Stomach smooth muscle (tissue), 2 donors: ENCODE data around the gene TMEM176B.
"Not testable (repeated sequence)": the region's sequence is repeated elsewhere in the genome, so short reads cannot be mapped to it uniquely, and the experiment has no call there.

Source experiments
- H3K27ac ChIP-seq: one replicate; pipeline ENCODE4 v1.7.0; 2013; ENCODE audit warnings: mild to moderate bottlenecking, low read length, inconsistent platforms
- H3K27me3 ChIP-seq, 2 donors: one replicate each; pipeline ENCODE4 v1.7.0; 2013; ENCODE audit warnings: low read length in 2 of 2; ENCODE audit not compliant: insufficient read depth in 2 of 2, control insufficient read depth in 1 of 2
- H3K36me3 ChIP-seq, 2 donors: one replicate each; pipeline ENCODE4 v1.7.0; 2013; ENCODE audit warnings: low read length in 2 of 2; ENCODE audit not compliant: control insufficient read depth in 2 of 2, insufficient read depth in 2 of 2
- H3K4me1 ChIP-seq: one replicate; pipeline ENCODE4 v1.7.0; 2013; ENCODE audit warnings: low read length; ENCODE audit not compliant: control insufficient read depth, insufficient read depth
- H3K4me3 ChIP-seq, 2 donors: one replicate each; pipeline ENCODE4 v1.7.0; 2013; ENCODE audit warnings: low read length in 2 of 2
- H3K9ac ChIP-seq, 2 donors: one replicate each; pipeline ENCODE4 v1.7.0; 2013; ENCODE audit warnings: low read length in 2 of 2, mild to moderate bottlenecking in 1 of 2
- H3K9me3 ChIP-seq, 2 donors: one replicate each; pipeline ENCODE4 v1.7.0; 2013; ENCODE audit warnings: low read length in 2 of 2; ENCODE audit not compliant: control insufficient read depth in 2 of 2
- donor health status: healthy.
- donor health status: Pancreatic carcinoma.

Gene TMEM176B

DNA sequence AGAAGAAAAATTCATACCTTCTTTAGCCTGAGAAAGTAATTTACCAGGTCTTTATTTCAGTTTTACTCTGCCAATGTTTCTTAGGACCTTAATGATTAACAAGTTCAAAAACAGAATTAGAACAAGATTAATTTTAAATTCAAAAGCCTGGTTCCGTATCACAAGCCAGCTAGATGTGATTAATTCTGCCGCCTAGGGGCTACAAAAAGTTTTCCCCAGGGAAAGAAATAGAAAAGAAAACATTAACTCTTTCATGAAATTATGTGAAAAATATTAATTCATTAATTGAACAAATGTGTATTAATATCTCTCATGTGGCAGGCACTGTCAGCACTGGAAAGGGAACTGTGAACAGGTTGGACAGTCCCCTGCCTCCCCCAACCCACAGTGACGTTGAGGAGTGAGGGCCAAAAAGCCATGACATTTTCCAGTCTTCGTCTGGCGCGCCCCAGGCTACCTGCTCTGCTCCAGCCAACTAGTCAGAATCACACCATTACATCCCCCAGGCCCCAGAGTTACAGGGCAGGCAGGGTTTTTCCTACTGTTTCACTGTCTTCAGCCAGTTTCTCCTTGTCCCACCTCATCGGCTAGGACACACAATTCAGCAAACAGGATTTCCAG lies 20.5 kb upstream of the TMEM176B start:
- Histone ChIP-seq H3K4me3 (no peak overlapping the region), H3K27ac (no peak overlapping the region), H3K9ac (no peak overlapping the region), H3K27me3 (no peaks in the 10 kb centered on the region), H3K9me3 (peaks cover 4 to 5% of the 10 kb centered on the region in 2 donors), H3K4me1 (no peaks in the 10 kb centered on the region), H3K36me3 (no peaks in the 10 kb centered on the region)

DNA sequence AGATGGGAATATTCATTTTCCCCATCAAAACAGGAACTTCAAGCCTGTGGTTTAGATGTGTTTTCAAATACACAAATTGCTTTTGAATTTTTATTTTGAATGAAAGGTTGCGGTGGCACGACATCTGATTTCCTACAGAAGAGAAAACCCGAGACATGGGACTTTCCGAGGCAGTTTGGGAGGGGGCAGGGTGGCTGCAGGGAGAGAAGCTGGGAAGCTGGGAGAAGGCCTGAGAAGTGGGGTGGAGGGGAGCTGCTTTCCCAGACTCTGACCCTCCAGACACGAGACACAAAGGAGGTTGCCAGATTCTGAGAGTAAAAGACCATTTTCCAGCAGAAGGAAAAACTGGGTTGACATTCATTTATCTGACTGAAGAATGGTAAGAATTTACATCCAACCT lies 20.0 kb upstream of the TMEM176B start:
- Histone ChIP-seq H3K4me3 (no peak overlapping the region), H3K9me3 (peaks cover 6% of the 10 kb centered on the region in 2 donors), H3K4me1 (no peaks in the 10 kb centered on the region), H3K9ac (no peak overlapping the region), H3K27ac (no peak overlapping the region), H3K27me3 (no peaks in the 10 kb centered on the region), H3K36me3 (no peaks in the 10 kb centered on the region)

DNA sequence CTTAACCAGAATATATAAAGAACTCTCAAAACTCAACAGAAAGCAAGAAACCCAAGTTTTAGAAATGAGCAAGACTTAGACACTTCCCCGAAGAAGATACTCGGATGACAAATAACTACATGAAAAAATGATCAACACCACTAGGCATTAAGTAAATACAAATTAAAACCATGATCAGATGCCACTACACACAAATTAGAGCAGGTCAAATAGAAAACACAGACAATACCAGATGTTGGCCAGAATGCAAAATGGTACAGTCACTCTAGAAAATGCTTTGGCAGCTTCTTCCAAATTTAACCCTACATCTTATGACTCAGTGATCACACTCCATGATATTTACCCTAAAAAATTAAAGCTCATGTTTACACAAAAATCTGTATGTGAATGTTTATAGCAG lies 18.8 kb upstream of the TMEM176B start:
- no peaks in the 10 kb centered on the region for H3K36me3 ChIP-seq
- H3K9ac ChIP-seq: no peak overlapping the region
- no peaks in the 10 kb centered on the region for H3K27me3 ChIP-seq
- H3K4me1 ChIP-seq: no peaks in the 10 kb centered on the region
- H3K27ac ChIP-seq: no peak overlapping the region
- H3K4me3 ChIP-seq: no peak overlapping the region
- peaks cover 6% of the 10 kb centered on the region in 2 donors for H3K9me3 ChIP-seq

DNA sequence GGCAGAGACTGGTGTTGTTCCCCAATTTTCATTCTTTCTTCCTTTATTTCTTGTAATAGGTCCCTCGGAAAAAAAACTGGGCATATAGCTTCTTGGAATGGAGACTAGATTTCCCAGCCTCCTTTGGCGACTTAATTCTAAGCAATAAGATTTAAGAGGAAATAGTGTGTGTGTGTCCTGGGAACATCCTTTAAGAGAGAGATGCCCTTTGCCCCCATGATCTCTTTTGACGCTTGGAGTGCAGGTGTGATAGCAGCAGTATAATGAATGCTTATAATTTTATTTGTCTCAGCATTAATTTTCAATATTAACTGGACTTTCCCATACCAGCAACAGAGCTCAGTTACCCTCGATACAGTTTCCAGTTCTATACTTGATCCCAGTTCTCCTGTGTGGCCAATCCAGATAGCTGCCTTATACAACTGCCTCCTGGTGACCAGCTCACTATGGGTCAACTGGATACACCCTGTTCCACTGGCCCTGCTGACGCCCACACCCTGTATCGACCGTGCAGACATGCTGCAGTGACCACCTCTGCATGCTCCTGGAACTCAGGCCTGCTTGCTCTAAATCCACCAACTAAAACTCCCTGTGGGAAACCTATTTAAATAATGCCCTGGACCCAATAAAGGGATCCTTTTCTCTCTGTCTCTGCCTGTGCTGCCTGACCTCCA lies 14.3 kb upstream of the TMEM176B start:
- Histone ChIP-seq H3K27ac (no peak overlapping the region), H3K36me3 (no peaks in the 10 kb centered on the region), H3K4me3 (no peak overlapping the region), H3K27me3 (no peaks in the 10 kb centered on the region), H3K9me3 (peaks cover 6% of the 10 kb centered on the region in 2 donors), H3K9ac (no peak overlapping the region), H3K4me1 (no peaks in the 10 kb centered on the region)

DNA sequence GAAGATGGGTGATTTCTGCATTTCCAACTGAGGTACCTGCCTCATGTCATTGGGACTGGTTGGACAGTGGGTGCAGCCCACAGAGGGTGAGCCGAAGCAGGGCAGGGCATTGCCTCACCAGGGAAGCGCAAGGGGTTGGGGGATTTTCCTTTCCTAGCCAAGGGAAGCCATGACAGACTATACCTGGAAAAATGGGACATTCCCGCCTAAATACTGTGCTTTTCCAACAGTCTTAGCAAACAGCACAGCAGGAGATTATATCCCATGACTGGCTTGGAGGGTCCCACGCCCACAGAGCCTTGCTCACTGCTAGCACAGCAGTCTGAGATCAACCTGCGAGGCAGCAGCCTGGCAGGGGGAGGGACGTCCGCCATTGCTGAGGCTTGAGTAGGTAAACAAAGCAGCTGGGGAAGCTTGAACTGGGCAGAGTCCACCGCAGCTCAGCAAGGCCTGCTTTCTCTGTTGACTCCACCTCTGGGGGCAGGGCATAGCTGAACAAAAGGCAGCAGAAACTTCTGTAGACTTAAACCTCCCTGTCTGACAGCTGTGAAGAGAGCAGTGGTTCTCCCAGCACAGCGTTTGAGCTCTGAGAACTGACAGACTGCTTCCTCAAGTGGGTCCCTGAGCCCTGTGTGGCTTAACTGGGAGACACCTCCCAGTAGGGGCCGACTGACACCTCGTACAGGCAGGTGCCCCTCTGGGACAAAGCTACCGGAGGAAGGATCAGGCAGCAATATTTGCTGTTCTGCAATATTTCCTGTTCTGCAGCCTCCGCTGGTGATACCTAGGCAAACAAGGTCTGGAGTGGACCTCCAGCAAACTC lies 7.7 kb upstream of the TMEM176B start:
- H3K36me3 ChIP-seq, H3K4me3 ChIP-seq, H3K27me3 ChIP-seq, H3K4me1 ChIP-seq, H3K9ac ChIP-seq, H3K27ac ChIP-seq: not testable (repeated sequence)
- peaks cover 10% of the 10 kb centered on the region in 2 donors for H3K9me3 ChIP-seq

DNA sequence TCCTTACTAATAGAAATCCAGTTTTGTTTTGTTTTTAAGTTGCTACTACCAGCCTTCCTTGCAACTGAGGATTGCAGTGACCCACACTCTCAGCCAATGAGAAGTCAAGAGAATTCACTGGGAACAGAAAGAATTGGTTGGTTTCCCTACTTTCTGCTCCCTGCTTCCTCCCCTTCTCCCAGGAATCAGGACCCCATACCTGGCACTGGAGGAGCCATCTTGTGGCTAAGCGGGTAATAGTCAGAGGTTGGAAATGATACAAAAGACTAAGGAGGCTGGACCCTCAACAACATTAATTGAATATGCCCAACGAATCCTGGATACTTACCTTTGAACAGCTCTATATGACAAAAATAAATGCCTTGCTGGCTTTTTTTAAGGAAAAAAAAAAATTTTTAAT lies 6.7 kb upstream of the TMEM176B start:
- H3K4me1 ChIP-seq: peaks cover 6% of the 10 kb centered on the region
- H3K27me3 ChIP-seq: peaks cover 4 to 6% of the 10 kb centered on the region in 2 donors
- H3K36me3 ChIP-seq: peaks cover 7 to 12% of the 10 kb centered on the region in 2 donors
- H3K4me3 ChIP-seq: no peak overlapping the region
- peaks cover 10% of the 10 kb centered on the region in 2 donors for H3K9me3 ChIP-seq
- H3K9ac ChIP-seq: no peak overlapping the region
- no peak overlapping the region for H3K27ac ChIP-seq

DNA sequence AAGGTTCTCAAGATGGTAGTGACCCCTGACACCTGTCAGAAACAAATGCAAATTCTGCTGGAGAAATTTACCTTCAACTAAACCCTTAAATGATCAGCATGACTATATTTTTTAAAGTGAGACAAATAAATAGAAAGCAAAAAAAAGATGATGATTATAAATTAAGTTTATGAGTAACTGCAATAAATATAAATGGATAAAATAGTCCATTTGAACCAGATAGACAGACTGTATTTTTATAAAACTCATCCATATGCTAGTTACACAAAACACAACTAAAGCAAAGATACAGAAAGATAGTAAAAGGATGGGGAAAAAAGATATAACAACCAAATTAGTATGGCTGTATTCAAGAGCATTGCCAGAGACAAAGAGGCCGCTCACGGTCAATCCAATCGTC lies 6.3 kb upstream of the TMEM176B start:
- H3K9ac ChIP-seq: no peak overlapping the region
- H3K36me3 ChIP-seq: peaks cover 7 to 12% of the 10 kb centered on the region in 2 donors
- peaks cover 6 to 7% of the 10 kb centered on the region in 2 donors for H3K27me3 ChIP-seq
- H3K27ac ChIP-seq: no peak overlapping the region
- H3K9me3 ChIP-seq: peaks cover 10% of the 10 kb centered on the region in 2 donors
- no peak overlapping the region for H3K4me3 ChIP-seq
- H3K4me1 ChIP-seq: peaks cover 10% of the 10 kb centered on the region

DNA sequence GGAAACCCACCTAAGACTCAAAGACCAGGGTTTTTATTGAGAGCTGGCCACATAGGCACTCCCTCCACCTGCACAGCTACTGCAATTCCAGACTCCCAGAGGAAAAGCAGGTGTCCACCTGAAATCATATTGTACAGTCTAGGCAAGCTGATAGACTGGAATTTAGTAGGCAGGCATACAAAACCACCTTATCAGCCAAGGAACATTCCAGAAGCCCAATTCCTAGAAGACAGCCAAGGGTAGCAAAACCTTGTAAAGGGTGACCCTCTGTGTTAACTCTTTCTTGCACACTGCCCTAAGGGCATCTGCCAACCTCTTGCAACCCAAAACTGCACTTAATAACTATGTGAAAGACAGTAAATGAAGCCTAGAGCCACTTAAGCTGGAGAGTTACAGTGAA lies 5.7 kb upstream of the TMEM176B start:
- Histone ChIP-seq H3K9me3 (peaks cover 10% of the 10 kb centered on the region in 2 donors), H3K27ac (no peak overlapping the region), H3K9ac (no peak overlapping the region), H3K36me3 (peaks cover 7 to 12% of the 10 kb centered on the region in 2 donors), H3K4me1 (peaks cover 16% of the 10 kb centered on the region), H3K4me3 (no peak overlapping the region), H3K27me3 (peaks cover 11 to 12% of the 10 kb centered on the region in 2 donors)

DNA sequence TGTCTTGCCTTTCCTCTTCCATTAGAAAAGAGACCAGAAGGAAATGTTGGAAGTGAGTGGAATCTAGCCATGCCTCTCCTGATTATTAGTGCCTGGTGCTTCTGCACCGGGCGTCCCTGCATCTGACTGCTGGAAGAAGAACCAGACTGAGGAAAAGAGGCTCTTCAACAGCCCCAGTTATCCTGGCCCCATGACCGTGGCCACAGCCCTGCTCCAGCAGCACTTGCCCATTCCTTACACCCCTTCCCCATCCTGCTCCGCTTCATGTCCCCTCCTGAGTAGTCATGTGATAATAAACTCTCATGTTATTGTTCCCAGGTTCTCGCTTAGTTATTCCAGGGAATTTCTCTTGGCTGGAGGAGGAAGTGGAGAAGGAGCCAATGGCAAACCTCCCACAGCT lies 4.6 kb upstream of the TMEM176B start:
- Histone ChIP-seq H3K9me3 (peaks cover 10% of the 10 kb centered on the region in 2 donors), H3K36me3 (peaks cover 7 to 12% of the 10 kb centered on the region in 2 donors), H3K27me3 (peaks cover 14 to 21% of the 10 kb centered on the region in 2 donors), H3K4me3 (no peak overlapping the region), H3K27ac (no peak overlapping the region), H3K4me1 (peaks cover 20% of the 10 kb centered on the region), H3K9ac (no peak overlapping the region)

DNA sequence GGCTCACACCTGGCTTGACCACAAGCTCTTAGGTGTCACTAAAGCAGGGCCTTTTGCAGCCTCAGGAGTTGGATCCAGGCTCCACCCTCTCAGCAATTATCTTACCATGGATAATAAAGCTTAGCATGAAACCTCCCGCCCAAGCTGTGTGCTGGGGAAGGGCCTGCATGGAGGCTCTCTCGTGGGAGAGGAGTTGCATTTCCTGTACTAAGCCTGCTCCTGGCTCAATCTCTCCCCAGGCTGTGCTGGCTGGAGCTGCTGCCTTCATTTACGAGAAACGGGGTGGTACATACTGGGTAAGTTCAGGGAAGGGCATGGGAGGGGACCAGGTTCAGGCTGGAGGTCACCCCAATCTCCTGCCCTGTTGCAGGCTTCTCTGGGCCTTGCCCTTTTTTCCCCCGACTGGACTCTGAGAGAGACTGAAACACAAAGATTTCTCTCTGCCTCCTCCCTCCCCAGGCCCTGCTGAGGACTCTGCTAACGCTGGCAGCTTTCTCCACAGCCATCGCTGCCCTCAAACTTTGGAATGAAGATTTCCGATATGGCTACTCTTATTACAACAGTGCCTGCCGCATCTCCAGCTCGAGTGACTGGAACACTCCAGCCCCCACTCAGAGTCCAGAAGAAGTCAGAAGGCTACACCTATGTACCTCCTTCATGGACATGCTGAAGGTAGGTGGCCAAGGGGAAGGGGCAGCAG lies 3.1 kb upstream of the TMEM176B start:
- peaks cover 7 to 12% of the 10 kb centered on the region in 2 donors for H3K36me3 ChIP-seq
- H3K4me1 ChIP-seq: peaks cover 20% of the 10 kb centered on the region
- H3K27ac ChIP-seq: no peak overlapping the region
- H3K9me3 ChIP-seq: peaks cover 10% of the 10 kb centered on the region in 2 donors
- no peak overlapping the region for H3K4me3 ChIP-seq
- H3K9ac ChIP-seq: no peak overlapping the region
- H3K27me3 ChIP-seq: peaks cover 14 to 26% of the 10 kb centered on the region in 2 donors
